ENCODE data around the gene CDC42EP4. TPM values are rescaled to one million over a fixed set of nuclear protein-coding genes. Genes with fewer than 3 reads are reported as not detected.
A peak's percentile ranks its signal among the peaks of the same experiment; 100 is the strongest.
"Not testable (repeated sequence)": the region's sequence is repeated elsewhere in the genome, so short reads cannot be mapped to it uniquely, and the experiment has no call there.

CDC42EP4 gene
- total and polyA plus RNA-seq, 5 donors from 2014 or later, result 0.31 to 4.6 (median 0.52) TPM; not detected in 2

- Mint-ChIP-seq H3K4me3 (no peak overlapping the region), H3K27me3 (no peaks in the 10 kb centered on the region), H3K27ac (no peak overlapping the region), H3K4me1 (no peaks in the 10 kb centered on the region), H3K9me3 (no peaks in the 10 kb centered on the region), H3K36me3 (no peaks in the 10 kb centered on the region)
- no peaks in the 10 kb centered on the region for H3K9me3 ChIP-seq (ENCODE audit: control insufficient read depth in 2 of 2, low read length in 2 of 2)
- no peaks in the 10 kb centered on the region for H3K27me3 ChIP-seq (ENCODE audit: control insufficient read depth, insufficient read depth, low read length)
- DNase-seq (no peak), ATAC-seq (ENCODE audit: low read depth in 2 of 2) (no peak)
- H3K4me1 ChIP-seq (ENCODE audit: control insufficient read depth, insufficient read depth, low read length, poor library complexity, severe bottlenecking), result no peaks in the 10 kb centered on the region
- H3K27ac ChIP-seq (ENCODE audit: insufficient read depth, low read length, poor library complexity, severe bottlenecking), result no peak overlapping the region
- H3K36me3 ChIP-seq (ENCODE audit: control insufficient read depth, insufficient read depth, low read length), result no peaks in the 10 kb centered on the region
- no peak overlapping the region for H3K4me3 ChIP-seq (ENCODE audit: low read depth, low read length)
Measured at GRCh38 chr17:73265646-73266640, 45.9 kb downstream of the CDC42EP4 start.

- not testable (repeated sequence) for H3K36me3 Mint-ChIP-seq; H3K4me3 ChIP-seq (ENCODE audit: low read depth, low read length); H3K27me3 ChIP-seq (ENCODE audit: control insufficient read depth, insufficient read depth, low read length); DNase-seq; H3K27me3 Mint-ChIP-seq; ATAC-seq (ENCODE audit: low read depth in 2 of 2); H3K4me3 Mint-ChIP-seq; H3K27ac Mint-ChIP-seq; H3K9me3 Mint-ChIP-seq; H3K36me3 ChIP-seq (ENCODE audit: control insufficient read depth, insufficient read depth, low read length); H3K4me1 Mint-ChIP-seq; H3K9me3 ChIP-seq (ENCODE audit: control insufficient read depth in 2 of 2, low read length in 2 of 2); H3K4me1 ChIP-seq (ENCODE audit: control insufficient read depth, insufficient read depth, low read length, poor library complexity, severe bottlenecking); H3K27ac ChIP-seq (ENCODE audit: insufficient read depth, low read length, poor library complexity, severe bottlenecking)
Measured at GRCh38 chr17:73264448-73264847, 47.4 kb downstream of the CDC42EP4 start.

GRCh38 chr17:73262676-73263642, 48.8 kb downstream of the CDC42EP4 start:
- no peak overlapping the region for H3K4me3 ChIP-seq (ENCODE audit: low read depth, low read length)
- H3K9me3 ChIP-seq (ENCODE audit: control insufficient read depth in 2 of 2, low read length in 2 of 2), result no peaks in the 10 kb centered on the region
- DNase-seq (no peak), ATAC-seq (ENCODE audit: low read depth in 2 of 2) (no peak)
- peak overlapping the region in 1 of 3 donors; percentile 67 for H3K27ac Mint-ChIP-seq
- H3K4me1 Mint-ChIP-seq, result no peaks in the 10 kb centered on the region
- H3K4me3 Mint-ChIP-seq, result no peak overlapping the region
- no peaks in the 10 kb centered on the region for H3K36me3 ChIP-seq (ENCODE audit: control insufficient read depth, insufficient read depth, low read length)
- H3K36me3 Mint-ChIP-seq, result no peaks in the 10 kb centered on the region
- H3K4me1 ChIP-seq (ENCODE audit: control insufficient read depth, insufficient read depth, low read length, poor library complexity, severe bottlenecking), result no peaks in the 10 kb centered on the region
- no peaks in the 10 kb centered on the region for H3K27me3 ChIP-seq (ENCODE audit: control insufficient read depth, insufficient read depth, low read length)
- no peaks in the 10 kb centered on the region for H3K27me3 Mint-ChIP-seq
- no peaks in the 10 kb centered on the region for H3K9me3 Mint-ChIP-seq
- H3K27ac ChIP-seq (ENCODE audit: insufficient read depth, low read length, poor library complexity, severe bottlenecking), result no peak overlapping the region

GRCh38 chr17:73261952-73262675, 49.7 kb downstream of the CDC42EP4 start:
- no peaks in the 10 kb centered on the region for H3K9me3 Mint-ChIP-seq
- no peaks in the 10 kb centered on the region for H3K36me3 Mint-ChIP-seq
- H3K4me3 Mint-ChIP-seq, result no peak overlapping the region
- H3K27ac Mint-ChIP-seq, result no peak overlapping the region
- H3K27ac ChIP-seq (ENCODE audit: insufficient read depth, low read length, poor library complexity, severe bottlenecking), result no peak overlapping the region
- no peaks in the 10 kb centered on the region for H3K4me1 ChIP-seq (ENCODE audit: control insufficient read depth, insufficient read depth, low read length, poor library complexity, severe bottlenecking)
- no peaks in the 10 kb centered on the region for H3K4me1 Mint-ChIP-seq
- DNase-seq, result no peak
- no peaks in the 10 kb centered on the region for H3K9me3 ChIP-seq (ENCODE audit: control insufficient read depth in 2 of 2, low read length in 2 of 2)
- ATAC-seq (ENCODE audit: low read depth in 2 of 2), result no peak
- no peaks in the 10 kb centered on the region for H3K27me3 ChIP-seq (ENCODE audit: control insufficient read depth, insufficient read depth, low read length)
- H3K4me3 ChIP-seq (ENCODE audit: low read depth, low read length), result no peak overlapping the region
- no peaks in the 10 kb centered on the region for H3K27me3 Mint-ChIP-seq
- no peaks in the 10 kb centered on the region for H3K36me3 ChIP-seq (ENCODE audit: control insufficient read depth, insufficient read depth, low read length)

DNA sequence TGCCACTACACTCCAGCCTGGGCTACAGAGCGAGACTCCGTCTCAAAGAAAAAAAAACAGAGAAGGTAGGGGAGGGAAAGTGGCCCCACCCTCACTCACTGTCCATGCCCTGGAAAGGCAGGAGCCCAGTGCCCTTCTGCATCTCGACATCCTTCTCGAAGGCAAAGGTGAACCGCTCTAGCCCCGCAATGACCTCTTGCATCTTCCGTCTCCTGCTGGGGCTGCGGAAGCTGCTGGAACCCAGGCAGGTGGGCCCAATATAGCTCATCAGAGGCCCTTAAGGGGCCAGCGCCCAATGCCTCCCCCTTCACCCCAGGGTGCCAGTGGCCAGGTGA, 50.2 kb downstream of the CDC42EP4 start, which contains the start of gene CPSF4L:
CPSF4L (minus strand) TSS at position 264 of the 335 bp plus-strand sequence; CDS start at position 202, 62 bp downstream.
- Mint-ChIP-seq H3K9me3 (no peaks in the 10 kb centered on the region), H3K4me3 (no peak within 1 kb of the TSS), H3K27me3 (no peaks in the 10 kb centered on the region), H3K4me1 (no peaks in the 10 kb centered on the region), H3K27ac (no peak within 1 kb of the TSS), H3K36me3 (no peaks in the 10 kb centered on the region)
- H3K9me3 ChIP-seq (ENCODE audit: control insufficient read depth in 2 of 2, low read length in 2 of 2), result no peaks in the 10 kb centered on the region
- DNase-seq (no peak), ATAC-seq (ENCODE audit: low read depth in 2 of 2) (no peak)
- no peaks in the 10 kb centered on the region for H3K4me1 ChIP-seq (ENCODE audit: control insufficient read depth, insufficient read depth, low read length, poor library complexity, severe bottlenecking)
- H3K4me3 ChIP-seq (ENCODE audit: low read depth, low read length), result no peak within 1 kb of the TSS
- H3K36me3 ChIP-seq (ENCODE audit: control insufficient read depth, insufficient read depth, low read length), result no peaks in the 10 kb centered on the region
- no peaks in the 10 kb centered on the region for H3K27me3 ChIP-seq (ENCODE audit: control insufficient read depth, insufficient read depth, low read length)
- no peak within 1 kb of the TSS for H3K27ac ChIP-seq (ENCODE audit: insufficient read depth, low read length, poor library complexity, severe bottlenecking)

DNA sequence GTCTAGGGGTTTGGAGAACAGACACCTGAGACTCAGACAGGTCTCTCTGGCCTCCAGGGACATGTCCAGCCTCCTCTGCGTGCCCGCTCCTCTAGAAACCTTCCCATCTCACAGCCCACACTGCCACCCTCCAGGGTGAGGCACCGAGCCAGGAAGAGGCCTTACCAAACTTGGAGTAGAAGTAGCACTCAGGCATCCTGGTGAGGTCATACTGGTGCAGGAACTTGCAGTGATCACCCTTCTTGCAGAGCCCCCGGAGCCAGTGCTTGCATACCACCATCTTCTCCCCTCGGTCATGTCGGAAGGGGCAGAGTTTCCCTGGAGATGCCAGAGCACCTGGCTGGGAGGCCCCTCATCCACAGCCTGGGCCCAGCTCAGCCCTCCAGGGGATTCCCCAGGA, 54.3 kb downstream of the CDC42EP4 start:
- ATAC-seq (ENCODE audit: low read depth in 2 of 2), result no peak
- no peak overlapping the region for H3K4me3 Mint-ChIP-seq
- Histone ChIP-seq H3K36me3 (ENCODE audit: control insufficient read depth, insufficient read depth, low read length) (no peaks in the 10 kb centered on the region), H3K9me3 (ENCODE audit: control insufficient read depth in 2 of 2, low read length in 2 of 2) (no peaks in the 10 kb centered on the region), H3K4me1 (ENCODE audit: control insufficient read depth, insufficient read depth, low read length, poor library complexity, severe bottlenecking) (no peaks in the 10 kb centered on the region), H3K27ac (ENCODE audit: insufficient read depth, low read length, poor library complexity, severe bottlenecking) (no peak overlapping the region), H3K4me3 (ENCODE audit: low read depth, low read length) (no peak overlapping the region), H3K27me3 (ENCODE audit: control insufficient read depth, insufficient read depth, low read length) (no peaks in the 10 kb centered on the region)
- H3K36me3 Mint-ChIP-seq, result no peaks in the 10 kb centered on the region
- no peaks in the 10 kb centered on the region for H3K27me3 Mint-ChIP-seq
- H3K9me3 Mint-ChIP-seq, result no peaks in the 10 kb centered on the region
- no peak overlapping the region for H3K27ac Mint-ChIP-seq
- no peak for DNase-seq
- H3K4me1 Mint-ChIP-seq, result peaks cover 0 to 4% (median 1%) of the 10 kb centered on the region in 4 donors

- H3K4me1 Mint-ChIP-seq, result peaks cover 0 to 4% (median 1%) of the 10 kb centered on the region in 4 donors
- no peaks in the 10 kb centered on the region for H3K9me3 ChIP-seq (ENCODE audit: control insufficient read depth in 2 of 2, low read length in 2 of 2)
- no peaks in the 10 kb centered on the region for H3K36me3 Mint-ChIP-seq
- no peak overlapping the region for H3K4me3 ChIP-seq (ENCODE audit: low read depth, low read length)
- H3K27me3 ChIP-seq (ENCODE audit: control insufficient read depth, insufficient read depth, low read length), result no peaks in the 10 kb centered on the region
- H3K27ac ChIP-seq (ENCODE audit: insufficient read depth, low read length, poor library complexity, severe bottlenecking), result no peak overlapping the region
- no peaks in the 10 kb centered on the region for H3K27me3 Mint-ChIP-seq
- H3K9me3 Mint-ChIP-seq, result no peaks in the 10 kb centered on the region
- ATAC-seq (ENCODE audit: low read depth in 2 of 2), result no peak
- H3K27ac Mint-ChIP-seq, result no peak overlapping the region
- H3K4me1 ChIP-seq (ENCODE audit: control insufficient read depth, insufficient read depth, low read length, poor library complexity, severe bottlenecking), result no peaks in the 10 kb centered on the region
- H3K36me3 ChIP-seq (ENCODE audit: control insufficient read depth, insufficient read depth, low read length), result no peaks in the 10 kb centered on the region
- DNase-seq, result no peak
- no peak overlapping the region for H3K4me3 Mint-ChIP-seq
Measured at GRCh38 chr17:73256220-73256619, 55.6 kb downstream of the CDC42EP4 start.
